ENCODE data around the gene ARSI. TPM values are rescaled to one million over a fixed set of nuclear protein-coding genes. Genes with fewer than 3 reads are reported as not detected.

The ARSI gene
- total RNA-seq, 2 donors from 2014 or later: not detected

DNA sequence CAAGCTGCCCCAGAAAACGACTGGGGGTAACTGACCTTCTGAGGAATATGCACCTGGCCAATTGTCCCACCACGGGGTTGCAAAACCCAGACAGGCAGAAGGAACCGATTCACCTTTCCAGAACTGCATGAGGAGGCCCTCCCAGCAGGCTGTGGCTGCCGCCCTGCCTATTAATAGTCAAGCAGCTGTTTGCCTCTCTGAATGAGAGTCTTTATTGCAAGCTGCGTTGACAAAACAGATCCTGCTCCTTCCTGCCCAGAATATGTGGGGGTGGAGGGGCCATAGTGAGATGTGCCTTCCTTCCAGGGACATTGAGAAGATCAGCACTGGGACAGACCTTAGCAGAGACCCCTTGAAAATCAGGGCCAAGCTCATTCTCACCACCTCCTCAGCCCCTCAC lies 36.5 kb upstream of the ARSI start:
- peaks cover 6% of the 10 kb centered on the region for H3K27me3 Mint-ChIP-seq
- H3K36me3 Mint-ChIP-seq (ENCODE audit: low read depth): peaks cover 2% of the 10 kb centered on the region
- H3K9me3 ChIP-seq (ENCODE audit: control insufficient read depth, low read length, poor library complexity, severe bottlenecking): no peaks in the 10 kb centered on the region
- H3K4me1 Mint-ChIP-seq: no peaks in the 10 kb centered on the region
- no peak overlapping the region for H3K27ac Mint-ChIP-seq
- DNase-seq: no peak
- no peak overlapping the region for H3K4me3 Mint-ChIP-seq
- ATAC-seq: no peak

DNA sequence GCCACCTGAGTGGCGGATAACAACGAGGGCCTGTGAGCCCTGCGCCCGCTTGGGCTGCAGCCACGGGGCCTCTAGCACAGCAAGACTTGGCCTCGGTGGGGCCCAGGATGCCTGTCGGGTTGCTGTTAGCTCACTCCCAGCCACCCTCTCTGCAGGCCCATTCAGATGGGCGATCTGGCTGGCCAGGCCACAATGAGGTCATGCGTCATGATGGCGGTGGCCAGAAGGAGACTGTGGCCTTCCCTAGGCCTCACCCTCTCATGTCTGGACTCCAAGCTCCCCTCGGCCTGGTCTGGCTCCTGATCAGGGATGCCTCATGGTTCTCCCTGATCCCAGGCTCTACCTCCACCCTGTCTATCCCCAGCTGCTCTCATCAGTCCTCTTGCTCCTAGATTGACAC lies 35.8 kb upstream of the ARSI start:
- Mint-ChIP-seq H3K36me3 (ENCODE audit: low read depth) (peaks cover 2% of the 10 kb centered on the region), H3K4me3 (no peak overlapping the region), H3K27me3 (peaks cover under 1% of the 10 kb centered on the region), H3K4me1 (no peaks in the 10 kb centered on the region), H3K27ac (no peak overlapping the region)
- DNase-seq (no peak), ATAC-seq (no peak)
- H3K9me3 ChIP-seq (ENCODE audit: control insufficient read depth, low read length, poor library complexity, severe bottlenecking): no peaks in the 10 kb centered on the region

DNA sequence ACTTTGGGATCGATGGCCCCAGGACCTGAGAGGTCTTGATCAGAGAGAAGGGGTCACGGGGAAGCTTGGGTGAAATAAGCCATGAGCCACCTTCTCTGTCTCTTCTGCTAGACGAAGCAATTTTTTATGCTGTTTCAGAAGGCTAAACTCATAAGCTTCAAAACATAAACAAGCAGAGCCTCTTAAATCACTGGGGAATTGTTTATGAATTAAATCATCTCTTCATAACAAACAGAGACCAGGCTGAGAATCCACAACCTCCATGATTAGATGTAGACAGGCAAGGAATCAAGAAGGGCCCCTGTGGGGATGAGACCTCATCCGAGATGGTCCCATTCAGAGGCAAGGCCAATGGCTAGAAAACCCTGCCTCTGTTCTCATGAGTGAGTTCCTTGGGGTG lies 33.1 kb upstream of the ARSI start:
- H3K27me3 Mint-ChIP-seq: no peaks in the 10 kb centered on the region
- ATAC-seq: no peak
- H3K27ac Mint-ChIP-seq: no peak overlapping the region
- H3K4me1 Mint-ChIP-seq: no peaks in the 10 kb centered on the region
- no peak for DNase-seq
- H3K4me3 Mint-ChIP-seq: no peak overlapping the region
- no peaks in the 10 kb centered on the region for H3K9me3 ChIP-seq (ENCODE audit: control insufficient read depth, low read length, poor library complexity, severe bottlenecking)
- H3K36me3 Mint-ChIP-seq (ENCODE audit: low read depth): peaks cover 2% of the 10 kb centered on the region

DNA sequence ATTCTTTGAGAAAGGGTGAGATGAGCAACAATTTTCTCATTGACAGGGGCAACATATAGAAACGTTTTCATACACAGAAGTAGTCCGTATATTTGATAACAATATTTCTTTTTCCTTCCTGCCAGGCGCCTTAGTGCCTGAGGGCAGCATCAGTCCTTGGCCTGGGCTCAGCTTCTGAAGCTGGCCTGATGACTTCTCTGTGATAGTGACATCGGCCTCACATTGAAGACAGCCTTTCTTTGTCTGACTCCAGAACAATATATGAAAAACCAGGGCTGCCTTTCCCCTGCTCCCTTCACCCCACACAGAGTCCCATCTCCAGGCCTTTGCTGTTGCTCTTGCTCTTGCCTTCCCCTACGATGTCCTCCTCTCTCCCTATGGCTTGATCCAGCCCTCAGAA lies 30.7 kb upstream of the ARSI start:
- no peak overlapping the region for H3K4me3 Mint-ChIP-seq

DNA sequence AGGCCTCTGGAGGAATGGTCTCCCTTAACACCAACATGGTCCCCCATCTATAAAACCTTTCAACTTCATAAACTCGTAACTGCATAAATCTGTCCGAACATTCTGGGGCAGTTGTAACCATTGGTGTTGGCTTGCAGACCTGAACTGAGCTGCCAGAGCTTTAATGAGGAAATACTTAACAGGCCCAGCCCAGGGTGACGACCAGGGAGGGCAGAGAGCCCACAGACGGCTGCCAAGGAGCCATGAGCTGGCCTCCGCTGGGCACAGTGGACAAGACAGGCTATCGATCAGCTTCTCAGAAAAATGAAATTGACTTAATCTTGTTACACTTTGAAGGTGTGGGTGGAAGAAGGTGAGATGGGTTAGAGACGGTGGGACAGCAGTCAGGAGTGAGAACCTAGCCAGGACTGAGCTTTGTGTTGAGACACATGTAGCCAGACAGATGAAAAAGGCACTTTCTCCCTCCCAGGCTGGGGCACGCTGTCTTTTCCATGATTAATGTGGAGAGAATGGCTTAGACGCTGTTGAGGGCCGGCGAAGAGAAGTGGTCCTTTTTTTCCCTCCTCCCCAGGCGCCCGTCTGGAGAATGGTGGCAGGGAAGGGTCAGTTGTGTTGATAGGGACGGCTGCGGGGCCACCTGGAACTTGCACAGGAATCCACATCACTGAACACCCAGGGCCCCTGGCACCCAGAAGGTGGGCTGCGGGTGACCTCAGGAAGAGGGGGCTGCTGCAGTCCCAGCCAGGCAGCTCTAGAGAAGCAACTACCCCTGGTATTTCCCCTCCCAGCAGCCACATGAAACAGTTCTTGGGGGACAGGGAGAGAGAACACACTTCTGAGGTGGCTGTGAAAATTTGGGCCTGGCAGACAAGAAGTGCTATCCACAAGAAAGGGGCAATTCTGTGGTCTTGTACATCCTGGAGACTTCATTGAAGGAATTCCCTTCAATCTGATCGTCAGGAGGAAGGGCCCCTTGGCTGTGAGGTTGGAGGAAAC lies 27.5 kb upstream of the ARSI start:
- peaks cover under 1% of the 10 kb centered on the region for H3K36me3 Mint-ChIP-seq (ENCODE audit: low read depth)
- no peaks in the 10 kb centered on the region for H3K9me3 ChIP-seq (ENCODE audit: control insufficient read depth, low read length, poor library complexity, severe bottlenecking)
- DNase-seq (no peak), ATAC-seq (no peak)
- H3K27ac Mint-ChIP-seq: no peak overlapping the region
- no peak overlapping the region for H3K4me3 Mint-ChIP-seq
- H3K4me1 Mint-ChIP-seq: peaks cover 2% of the 10 kb centered on the region
- peaks cover 7% of the 10 kb centered on the region for H3K27me3 Mint-ChIP-seq

More for the DNA sequence above, 30.7 kb upstream of the ARSI start:
- DNase-seq (no peak), ATAC-seq (no peak)
- H3K27me3 Mint-ChIP-seq: no peaks in the 10 kb centered on the region
- no peaks in the 10 kb centered on the region for H3K9me3 ChIP-seq (ENCODE audit: control insufficient read depth, low read length, poor library complexity, severe bottlenecking)
- H3K36me3 Mint-ChIP-seq (ENCODE audit: low read depth): peaks cover 2% of the 10 kb centered on the region
- no peaks in the 10 kb centered on the region for H3K4me1 Mint-ChIP-seq
- H3K27ac Mint-ChIP-seq: no peak overlapping the region

DNA sequence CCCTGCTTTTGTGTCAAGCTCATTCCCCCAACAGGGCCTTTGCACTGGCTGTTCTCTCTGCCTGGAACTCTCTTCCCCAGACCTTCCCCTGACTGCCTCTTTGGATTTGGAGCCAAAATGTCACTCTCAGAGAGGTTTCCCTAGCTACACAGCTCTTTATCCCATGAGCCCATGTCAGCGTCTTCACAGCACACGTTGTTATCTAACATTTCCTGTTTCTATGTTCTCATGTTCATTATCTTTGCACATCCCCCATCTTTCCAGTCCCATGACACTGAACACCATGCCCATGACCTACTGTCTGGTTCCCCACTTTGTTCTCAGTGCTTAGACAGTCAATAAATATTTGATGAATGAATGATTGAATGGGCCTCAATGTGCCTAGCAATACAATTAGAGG lies 26.3 kb upstream of the ARSI start:
- Mint-ChIP-seq H3K36me3 (ENCODE audit: low read depth) (no peaks in the 10 kb centered on the region), H3K27me3 (peaks cover 7% of the 10 kb centered on the region), H3K4me3 (no peak overlapping the region), H3K4me1 (peaks cover 2% of the 10 kb centered on the region), H3K27ac (no peak overlapping the region)
- ATAC-seq (no peak), DNase-seq (no peak)
- H3K9me3 ChIP-seq (ENCODE audit: control insufficient read depth, low read length, poor library complexity, severe bottlenecking): no peaks in the 10 kb centered on the region

DNA sequence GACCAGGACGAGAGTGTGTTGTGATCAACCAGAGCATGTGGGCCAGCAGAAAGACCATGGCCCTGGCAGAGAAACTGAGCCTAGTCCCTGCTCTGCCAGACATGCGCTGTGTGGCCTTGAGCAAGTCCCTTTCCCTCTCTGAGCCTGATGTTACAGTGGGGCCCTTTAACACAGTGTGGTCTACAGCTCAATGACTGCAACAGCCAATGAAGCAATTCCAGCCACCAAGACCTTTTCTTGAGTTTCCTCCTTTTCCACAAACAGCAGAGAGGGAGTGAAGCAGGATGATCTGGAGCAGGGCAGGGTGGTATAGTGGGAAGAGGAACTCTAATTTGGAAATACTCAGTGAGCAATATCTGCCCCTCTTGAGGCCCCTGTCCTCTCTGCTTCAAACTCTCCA lies 25.8 kb upstream of the ARSI start:
- Mint-ChIP-seq H3K4me1 (peaks cover 2% of the 10 kb centered on the region), H3K27me3 (peaks cover 7% of the 10 kb centered on the region), H3K36me3 (ENCODE audit: low read depth) (no peaks in the 10 kb centered on the region), H3K27ac (no peak overlapping the region), H3K4me3 (no peak overlapping the region)
- DNase-seq (no peak), ATAC-seq (no peak)
- no peaks in the 10 kb centered on the region for H3K9me3 ChIP-seq (ENCODE audit: control insufficient read depth, low read length, poor library complexity, severe bottlenecking)

DNA sequence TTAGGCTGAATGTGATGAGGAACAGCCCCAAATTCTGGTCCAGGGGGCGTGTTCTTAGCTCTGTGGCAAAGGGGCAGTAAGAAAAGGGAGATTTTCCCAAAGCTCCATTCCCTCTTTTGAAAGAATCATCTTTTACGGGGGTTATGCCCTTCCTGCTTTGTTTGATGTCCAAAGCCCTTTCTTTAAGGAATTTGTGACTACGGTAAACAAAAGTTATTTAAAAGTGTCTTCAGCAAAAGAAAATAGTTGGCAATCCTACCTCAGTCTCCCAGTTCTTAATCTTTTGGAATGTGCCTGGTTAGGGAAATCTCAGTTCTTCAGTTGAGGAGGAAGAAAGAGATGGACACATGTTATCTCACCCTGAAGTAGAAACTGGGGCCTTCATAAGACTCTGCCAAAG lies 24.4 kb upstream of the ARSI start:
- Mint-ChIP-seq H3K27ac (no peak overlapping the region), H3K4me3 (no peak overlapping the region), H3K27me3 (peaks cover 7% of the 10 kb centered on the region), H3K4me1 (peaks cover 2% of the 10 kb centered on the region), H3K36me3 (ENCODE audit: low read depth) (no peaks in the 10 kb centered on the region)
- DNase-seq: no peak
- no peak for ATAC-seq
- H3K9me3 ChIP-seq (ENCODE audit: control insufficient read depth, low read length, poor library complexity, severe bottlenecking): no peaks in the 10 kb centered on the region

DNA sequence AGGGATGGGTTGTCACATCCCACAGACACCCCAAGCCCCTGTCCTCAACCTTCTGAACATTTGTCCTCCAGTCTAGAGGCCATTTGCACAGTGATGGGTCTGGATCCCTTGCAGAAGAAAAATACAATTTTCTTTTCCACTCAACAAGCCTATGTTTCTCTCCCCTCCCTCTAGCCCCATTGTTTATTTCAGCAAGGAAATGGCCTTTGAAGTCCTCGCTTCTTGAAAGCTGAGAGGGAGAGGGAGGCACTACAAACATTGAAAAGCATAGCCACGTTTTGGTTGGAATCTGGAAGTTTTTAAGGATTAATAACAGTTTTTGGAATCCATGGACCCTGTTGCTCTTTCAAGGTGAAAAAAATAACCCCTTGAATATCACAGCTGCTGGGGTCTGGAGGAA lies 24.0 kb upstream of the ARSI start:
- Mint-ChIP-seq H3K27me3 (peaks cover 7% of the 10 kb centered on the region), H3K4me3 (no peak overlapping the region), H3K4me1 (peaks cover 2% of the 10 kb centered on the region), H3K27ac (no peak overlapping the region), H3K36me3 (ENCODE audit: low read depth) (no peaks in the 10 kb centered on the region)
- DNase-seq (no peak), ATAC-seq (no peak)
- no peaks in the 10 kb centered on the region for H3K9me3 ChIP-seq (ENCODE audit: control insufficient read depth, low read length, poor library complexity, severe bottlenecking)

DNA sequence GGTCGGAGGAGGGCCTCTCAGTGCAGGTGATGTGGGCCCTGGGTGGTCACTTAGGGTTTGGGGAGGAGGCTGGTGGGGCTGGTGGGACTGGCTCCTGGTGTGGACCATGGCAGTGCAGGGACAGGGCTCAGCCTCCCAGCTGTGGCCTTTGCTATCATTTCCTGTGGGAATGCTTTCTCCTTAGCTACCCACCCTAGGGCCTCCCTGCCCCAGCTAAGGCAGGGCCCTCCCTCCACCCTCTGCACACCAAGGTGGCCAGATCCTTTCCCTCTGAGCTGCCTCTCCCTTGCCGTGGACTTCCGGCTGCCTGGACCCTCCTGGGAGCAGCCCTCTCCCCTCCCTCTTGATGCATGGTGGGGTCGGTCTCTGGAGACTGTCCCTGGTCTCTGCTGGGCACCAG lies 22.7 kb upstream of the ARSI start:
- Mint-ChIP-seq H3K4me1 (peaks cover 2% of the 10 kb centered on the region), H3K36me3 (ENCODE audit: low read depth) (no peaks in the 10 kb centered on the region), H3K4me3 (no peak overlapping the region), H3K27me3 (peaks cover 7% of the 10 kb centered on the region), H3K27ac (no peak overlapping the region)
- ATAC-seq (no peak), DNase-seq (no peak)
- H3K9me3 ChIP-seq (ENCODE audit: control insufficient read depth, low read length, poor library complexity, severe bottlenecking): no peaks in the 10 kb centered on the region

DNA sequence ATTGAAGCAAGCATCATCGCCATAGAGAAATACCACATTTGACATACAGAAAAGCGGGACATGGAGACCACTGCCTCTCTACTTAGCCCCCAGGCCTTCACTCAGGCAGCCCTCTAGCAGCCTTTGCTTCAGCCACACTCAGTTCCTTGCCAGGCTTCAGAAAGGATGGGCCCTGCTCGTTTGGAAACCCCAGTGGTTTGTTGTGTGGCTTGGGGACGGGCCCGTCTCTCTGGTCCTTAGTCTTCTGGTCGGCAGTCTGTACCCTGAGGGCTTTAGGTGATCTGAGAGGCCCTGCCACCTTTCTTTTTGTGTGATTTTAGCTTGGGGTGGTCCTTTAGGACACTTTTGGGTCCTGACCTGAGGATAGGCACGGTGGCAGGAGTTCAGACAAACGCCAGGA lies 21.1 kb upstream of the ARSI start:
- H3K4me1 Mint-ChIP-seq: peaks cover 2% of the 10 kb centered on the region
- H3K27ac Mint-ChIP-seq: no peak overlapping the region
- H3K4me3 Mint-ChIP-seq: no peak overlapping the region
- H3K27me3 Mint-ChIP-seq: peaks cover 7% of the 10 kb centered on the region
- H3K9me3 ChIP-seq (ENCODE audit: control insufficient read depth, low read length, poor library complexity, severe bottlenecking): no peaks in the 10 kb centered on the region
- DNase-seq (no peak), ATAC-seq (no peak)
- H3K36me3 Mint-ChIP-seq (ENCODE audit: low read depth): no peaks in the 10 kb centered on the region

DNA sequence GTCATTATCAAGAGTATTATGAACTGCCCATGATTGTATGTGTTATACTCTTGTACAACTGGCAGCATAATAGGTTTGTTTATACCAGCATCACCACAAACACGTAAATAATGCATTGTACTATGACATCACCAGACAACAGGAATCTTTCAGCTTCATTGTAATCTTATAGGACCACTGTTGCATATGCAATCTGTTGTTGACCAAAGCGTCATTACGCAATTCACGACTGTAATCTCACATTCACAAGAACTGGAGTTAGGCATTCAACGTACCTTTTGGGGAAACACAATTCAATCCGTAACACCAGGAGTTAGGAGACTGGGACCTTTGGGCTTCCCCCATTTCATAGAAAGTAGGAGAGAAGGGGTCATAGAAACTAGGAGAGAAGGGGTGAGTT lies 20.4 kb upstream of the ARSI start:
- H3K36me3 Mint-ChIP-seq (ENCODE audit: low read depth): peaks cover 3% of the 10 kb centered on the region
- DNase-seq (no peak), ATAC-seq (no peak)
- no peaks in the 10 kb centered on the region for H3K9me3 ChIP-seq (ENCODE audit: control insufficient read depth, low read length, poor library complexity, severe bottlenecking)
- H3K27ac Mint-ChIP-seq: no peak overlapping the region
- H3K4me1 Mint-ChIP-seq: peaks cover 4% of the 10 kb centered on the region
- peaks cover 14% of the 10 kb centered on the region for H3K27me3 Mint-ChIP-seq
- no peak overlapping the region for H3K4me3 Mint-ChIP-seq

DNA sequence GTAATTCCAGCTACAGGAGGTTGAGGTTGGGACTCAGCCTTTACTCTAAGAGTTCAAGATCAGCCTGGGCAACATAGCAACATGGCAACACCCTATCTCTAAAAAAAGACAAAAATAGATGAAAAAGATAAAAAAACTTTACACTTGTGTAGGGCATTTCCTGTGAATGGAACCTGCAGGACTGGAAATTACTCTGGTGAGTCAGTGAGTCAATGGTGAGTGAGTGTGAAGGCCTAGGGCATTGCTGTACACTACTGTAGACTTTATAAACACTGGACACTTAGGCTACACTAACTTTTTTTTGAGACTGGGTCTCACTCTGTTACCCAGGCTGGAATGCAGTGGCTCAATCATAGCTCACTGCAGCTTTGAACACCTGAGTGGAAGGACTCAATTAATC lies 19.5 kb upstream of the ARSI start:
- ATAC-seq (no peak), DNase-seq (no peak)
- no peaks in the 10 kb centered on the region for H3K9me3 ChIP-seq (ENCODE audit: control insufficient read depth, low read length, poor library complexity, severe bottlenecking)
- Mint-ChIP-seq H3K4me3 (no peak overlapping the region), H3K27ac (no peak overlapping the region), H3K27me3 (peaks cover 17% of the 10 kb centered on the region), H3K4me1 (peaks cover 4% of the 10 kb centered on the region), H3K36me3 (ENCODE audit: low read depth) (peaks cover 5% of the 10 kb centered on the region)

DNA sequence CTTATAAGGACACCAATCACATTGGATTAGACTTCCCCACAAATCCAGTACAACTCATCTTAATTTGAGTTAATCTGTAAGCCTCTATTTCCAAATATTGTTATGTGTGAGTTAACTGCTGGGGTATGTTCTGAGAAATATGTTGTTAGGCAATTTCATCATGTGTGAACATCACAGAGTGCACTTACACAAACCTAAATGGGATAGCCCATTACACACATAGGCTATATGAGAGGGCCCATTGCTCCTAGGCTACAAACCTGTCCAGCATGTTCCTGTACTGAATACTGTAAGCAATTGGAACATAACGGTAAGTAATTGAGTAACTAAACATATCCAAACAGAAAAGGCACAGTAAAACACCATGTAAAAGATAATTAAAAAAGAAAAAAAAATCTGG lies 19.1 kb upstream of the ARSI start:
- H3K36me3 Mint-ChIP-seq (ENCODE audit: low read depth): peaks cover 5% of the 10 kb centered on the region
- H3K4me3 Mint-ChIP-seq: no peak overlapping the region
- H3K9me3 ChIP-seq (ENCODE audit: control insufficient read depth, low read length, poor library complexity, severe bottlenecking): no peaks in the 10 kb centered on the region
- peaks cover 4% of the 10 kb centered on the region for H3K4me1 Mint-ChIP-seq
- DNase-seq (no peak), ATAC-seq (no peak)
- H3K27ac Mint-ChIP-seq: no peak overlapping the region
- peaks cover 17% of the 10 kb centered on the region for H3K27me3 Mint-ChIP-seq

Data from T-helper 17 cell (primary cell).